Mesendoderm (in vitro differentiated cells): Measurements from ENCODE around the gene SPTB.

ENCODE experiments used
- DNase-seq: peaks from one replicate; pipeline ENCODE4 v3.0.0; 2013
- H2AK5ac ChIP-seq: 2 replicates; pipeline ENCODE4 v1.6.1; 2013; ENCODE audit warnings: low read length, inconsistent platforms
- H2BK120ac ChIP-seq: 2 replicates; pipeline ENCODE4 v1.6.1; 2013; ENCODE audit warnings: low read depth, mild to moderate bottlenecking, low read length, moderate library complexity, mixed read lengths
- H2BK15ac ChIP-seq: replicated peaks from 2 replicates; pipeline ENCODE4 v1.6.1; 2013; ENCODE audit warnings: low read depth, mild to moderate bottlenecking, moderate library complexity
- H2BK5ac ChIP-seq: 2 replicates; pipeline ENCODE4 v1.6.1; 2013; ENCODE audit warnings: low read length, inconsistent platforms
- H3K18ac ChIP-seq: 2 replicates; pipeline ENCODE4 v1.6.1; 2013; ENCODE audit warnings: mild to moderate bottlenecking, low read length, mixed read lengths
- H3K23ac ChIP-seq: one replicate; pipeline ENCODE4 v1.6.1; 2013; ENCODE audit warnings: low read length
- H3K27ac ChIP-seq: 2 replicates; pipeline ENCODE4 v1.5.1; 2013; ENCODE audit warnings: low read depth, mild to moderate bottlenecking, inconsistent platforms, low read length, moderate library complexity
- H3K27me3 ChIP-seq: 2 replicates; pipeline ENCODE4 v1.6.1; 2013; ENCODE audit warnings: low read length, control low read depth, mild to moderate bottlenecking, inconsistent platforms; ENCODE audit not compliant: insufficient read depth, poor library complexity
- H3K36me3 ChIP-seq: 2 replicates; pipeline ENCODE4 v1.6.1; 2013; ENCODE audit warnings: low read length, inconsistent platforms; ENCODE audit not compliant: control insufficient read depth, insufficient read depth
- H3K4ac ChIP-seq: one replicate; pipeline ENCODE4 v1.6.1; 2013; ENCODE audit warnings: low read depth, mild to moderate bottlenecking, low read length, moderate library complexity
- H3K4me1 ChIP-seq: 2 replicates; pipeline ENCODE4 v1.6.1; 2013; ENCODE audit warnings: low read depth, low read length, inconsistent platforms; ENCODE audit not compliant: control insufficient read depth
- H3K4me2 ChIP-seq: 2 replicates; pipeline ENCODE4 v1.6.1; 2013; ENCODE audit warnings: low read length
- H3K4me3 ChIP-seq: 2 replicates; pipeline ENCODE4 v1.5.1; 2013; ENCODE audit warnings: mild to moderate bottlenecking, low read length
- H3K56ac ChIP-seq: one replicate; pipeline ENCODE4 v1.6.1; 2013; ENCODE audit warnings: low read length
- H3K79me1 ChIP-seq: 2 replicates; pipeline ENCODE4 v1.6.1; 2013; ENCODE audit warnings: low read length, inconsistent platforms
- H3K79me2 ChIP-seq: 2 replicates; pipeline ENCODE4 v1.6.1; 2013; ENCODE audit warnings: mild to moderate bottlenecking, low read length; ENCODE audit not compliant: control insufficient read depth, insufficient read depth
- H3K9ac ChIP-seq: 2 replicates; pipeline ENCODE4 v1.6.1; 2013; ENCODE audit warnings: low read length, inconsistent platforms
- H4K5ac ChIP-seq: one replicate; pipeline ENCODE4 v1.6.1; 2013; ENCODE audit warnings: low read length
- H4K8ac ChIP-seq: one replicate; pipeline ENCODE4 v1.6.1; 2013; ENCODE audit warnings: low read depth, mild to moderate bottlenecking, control low read depth, low read length, moderate library complexity
- WGBS: extraction: QIAGEN DNeasy Blood & Tissue Kit; methylation state at CpG from one replicate; pipeline ENCODE4 v1.1.7; 2013; ENCODE audit warnings: low lambda C conversion rate, missing lambda C conversion rate; ENCODE audit not compliant: insufficient coverage; ENCODE audit errors: extremely low coverage; 5-methylcytosine and 5-hydroxymethylcytosine counted together

Gene SPTB

GRCh38 chr14:64792871-64793560 lies 86.7 kb downstream of the SPTB start:
- no peak overlapping the region for H2BK15ac ChIP-seq
- no peak overlapping the region for H3K4me3 ChIP-seq
- no peak overlapping the region for H4K8ac ChIP-seq
- H3K79me2 ChIP-seq = no peaks in the 10 kb centered on the region
- H3K18ac ChIP-seq = no peak overlapping the region
- H3K56ac ChIP-seq = no peak overlapping the region
- DNase-seq = no peak
- no peaks in the 10 kb centered on the region for H3K36me3 ChIP-seq
- no peak overlapping the region for H3K23ac ChIP-seq
- H3K27ac ChIP-seq = no peak overlapping the region
- H3K9ac ChIP-seq = no peak overlapping the region
- WGBS = no CpG with 5 or more reads among the region's 26 CpGs
- no peak overlapping the region for H2BK5ac ChIP-seq
- H3K27me3 ChIP-seq = no peaks in the 10 kb centered on the region
- H4K5ac ChIP-seq = no peak overlapping the region
- H3K4ac ChIP-seq = no peak overlapping the region
- no peaks in the 10 kb centered on the region for H3K79me1 ChIP-seq
- no peak overlapping the region for H2BK120ac ChIP-seq
- no peak overlapping the region for H2AK5ac ChIP-seq
- no peaks in the 10 kb centered on the region for H3K4me1 ChIP-seq
- H3K4me2 ChIP-seq = no peak overlapping the region

- no CpG with 5 or more reads among the region's 4 CpGs for WGBS
- Histone ChIP-seq H2AK5ac (no peak overlapping the region), H3K27ac (no peak overlapping the region), H3K79me2 (no peaks in the 10 kb centered on the region), H3K56ac (no peak overlapping the region), H3K79me1 (no peaks in the 10 kb centered on the region), H4K5ac (no peak overlapping the region), H3K36me3 (no peaks in the 10 kb centered on the region), H3K27me3 (no peaks in the 10 kb centered on the region), H3K18ac (no peak overlapping the region), H3K4ac (no peak overlapping the region), H3K4me1 (no peaks in the 10 kb centered on the region), H2BK120ac (no peak overlapping the region), H2BK5ac (no peak overlapping the region), H3K9ac (no peak overlapping the region), H4K8ac (no peak overlapping the region), H3K23ac (no peak overlapping the region), H3K4me3 (no peak overlapping the region), H2BK15ac (no peak overlapping the region), H3K4me2 (no peak overlapping the region)
- DNase-seq = no peak
Measured at GRCh38 chr14:64792231-64792630, 87.5 kb downstream of the SPTB start.

- Histone ChIP-seq H3K4ac (no peak overlapping the region), H2BK120ac (no peak overlapping the region)
Measured at GRCh38 chr14:64790478-64790877, 89.2 kb downstream of the SPTB start.

GRCh38 chr14:64789696-64790095 lies 90.0 kb downstream of the SPTB start:
- no CpG with 5 or more reads among the region's 5 CpGs for WGBS
- H4K5ac ChIP-seq = no peak overlapping the region
- no peak overlapping the region for H3K4me3 ChIP-seq
- no peak overlapping the region for H3K56ac ChIP-seq
- no peak overlapping the region for H3K4me2 ChIP-seq
- no peaks in the 10 kb centered on the region for H3K36me3 ChIP-seq
- no peak overlapping the region for H2BK15ac ChIP-seq
- no peaks in the 10 kb centered on the region for H3K79me1 ChIP-seq
- no peak overlapping the region for H3K9ac ChIP-seq
- no peak overlapping the region for H3K4ac ChIP-seq
- no peak overlapping the region for H3K18ac ChIP-seq
- no peak overlapping the region for H2BK5ac ChIP-seq
- no peaks in the 10 kb centered on the region for H3K4me1 ChIP-seq
- no peaks in the 10 kb centered on the region for H3K27me3 ChIP-seq
- H3K27ac ChIP-seq = no peak overlapping the region
- no peak overlapping the region for H2BK120ac ChIP-seq
- no peaks in the 10 kb centered on the region for H3K79me2 ChIP-seq
- no peak overlapping the region for H3K23ac ChIP-seq
- no peak overlapping the region for H2AK5ac ChIP-seq
- no peak for DNase-seq
- H4K8ac ChIP-seq = no peak overlapping the region

More at GRCh38 chr14:64790478-64790877, 89.2 kb downstream of the SPTB start:
- Histone ChIP-seq H3K18ac (no peak overlapping the region), H3K27ac (no peak overlapping the region), H3K56ac (no peak overlapping the region), H3K79me1 (no peaks in the 10 kb centered on the region), H3K9ac (no peak overlapping the region), H3K4me1 (no peaks in the 10 kb centered on the region), H3K4me2 (no peak overlapping the region), H3K23ac (no peak overlapping the region), H4K5ac (no peak overlapping the region), H2AK5ac (no peak overlapping the region), H3K27me3 (no peaks in the 10 kb centered on the region), H2BK15ac (no peak overlapping the region), H3K79me2 (no peaks in the 10 kb centered on the region), H4K8ac (no peak overlapping the region), H2BK5ac (no peak overlapping the region), H3K4me3 (no peak overlapping the region), H3K36me3 (no peaks in the 10 kb centered on the region)
- WGBS = no CpG with 5 or more reads among the region's 6 CpGs
- DNase-seq = peak; percentile 68

GRCh38 chr14:64788706-64789105 lies 91.0 kb downstream of the SPTB start:
- Histone ChIP-seq H3K18ac (no peak overlapping the region), H3K36me3 (no peaks in the 10 kb centered on the region), H3K79me1 (no peaks in the 10 kb centered on the region), H3K4ac (no peak overlapping the region), H3K23ac (no peak overlapping the region), H2BK15ac (no peak overlapping the region), H2BK120ac (no peak overlapping the region), H3K4me1 (no peaks in the 10 kb centered on the region), H3K56ac (no peak overlapping the region), H3K4me3 (no peak overlapping the region), H3K9ac (no peak overlapping the region), H2BK5ac (no peak overlapping the region), H3K27ac (no peak overlapping the region), H3K79me2 (no peaks in the 10 kb centered on the region), H4K8ac (no peak overlapping the region), H4K5ac (no peak overlapping the region), H3K4me2 (no peak overlapping the region), H2AK5ac (no peak overlapping the region), H3K27me3 (no peaks in the 10 kb centered on the region)
- DNase-seq = no peak
- WGBS = no CpG with 5 or more reads among the region's 1 CpG

- no CpG with 5 or more reads among the region's 6 CpGs for WGBS
- no peak overlapping the region for H3K4ac ChIP-seq
- H3K27me3 ChIP-seq = no peaks in the 10 kb centered on the region
- no peak for DNase-seq
- H3K9ac ChIP-seq = no peak overlapping the region
- H3K4me2 ChIP-seq = no peak overlapping the region
- H3K18ac ChIP-seq = no peak overlapping the region
- no peaks in the 10 kb centered on the region for H3K79me2 ChIP-seq
- H2AK5ac ChIP-seq = no peak overlapping the region
- no peak overlapping the region for H3K56ac ChIP-seq
- no peak overlapping the region for H3K27ac ChIP-seq
- no peak overlapping the region for H4K8ac ChIP-seq
- no peak overlapping the region for H2BK15ac ChIP-seq
- H2BK120ac ChIP-seq = no peak overlapping the region
- H4K5ac ChIP-seq = no peak overlapping the region
- no peak overlapping the region for H2BK5ac ChIP-seq
- H3K36me3 ChIP-seq = no peaks in the 10 kb centered on the region
- H3K4me3 ChIP-seq = no peak overlapping the region
- H3K4me1 ChIP-seq = no peaks in the 10 kb centered on the region
- no peaks in the 10 kb centered on the region for H3K79me1 ChIP-seq
- no peak overlapping the region for H3K23ac ChIP-seq
Measured at GRCh38 chr14:64787619-64788018, 92.1 kb downstream of the SPTB start.
